Neural cell (in vitro differentiated cells): ENCODE results near the gene TSR3.

ENCODE experiments used
- CTCF ChIP-seq: fragments of 450-650 bp; IDR thresholded peaks from 2 replicates; pipeline ENCODE4 v1.5.1; 2014; ENCODE audit warnings: antibody characterized with exemption, mild to moderate bottlenecking, moderate library complexity; ENCODE audit not compliant: poor library complexity, severe bottlenecking
- EZH2 ChIP-seq: fragments of 200-600, 300-800 bp; shearing (Covaris generic), sonication (generic); IDR thresholded peaks from 2 replicates; pipeline ENCODE4 v1.6.1; 2014; ENCODE audit warnings: antibody characterized with exemption, low read length, borderline replicate concordance, mild to moderate bottlenecking; ENCODE audit not compliant: insufficient read depth, poor library complexity, severe bottlenecking
- POLR2AphosphoS5 ChIP-seq: IDR thresholded peaks from 2 replicates; pipeline ENCODE4 v1.6.1; 2012
- REST ChIP-seq: IDR thresholded peaks from 2 replicates; pipeline ENCODE4 v1.6.1; 2012; ENCODE audit warnings: borderline replicate concordance

- TF ChIP-seq CTCF: no peak
- TF ChIP-seq POLR2AphosphoS5: no peak
- TF ChIP-seq REST: no peak
- TF ChIP-seq EZH2: no peak
These were observed 49.5 kb upstream of the TSR3 start for GRCh38 chr16:1401061-1401757.
